Activated CD4-positive, alpha-beta T cell treated with anti-CD3 and anti-CD28 coated beads, Interleukin-2, amount 50 U/mL, for 4 hours (primary cell): Measurements from ENCODE around the gene CRELD2.

Source experiments
- DNase-seq, 2 experiments: peaks; one replicate each; pipeline ENCODE4 v3.0.0-alpha.2; 2020

CRELD2 gene

GRCh38 chr22:49959782-49960158 lies 41.3 kb downstream of the CRELD2 start:
- peak in 1 of 2 experiments; percentile 23 for DNase-seq

GRCh38 chr22:49960159-49961004 lies 41.9 kb downstream of the CRELD2 start, which contains the start of gene PIM3:
TSS of gene PIM3 (plus strand) at chr22:49960772. CDS start at chr22:49960948, 176 bp downstream.
- DNase-seq, result peak; percentile 88 to 92

GRCh38 chr22:49961005-49961600 lies 42.7 kb downstream of the CRELD2 start:
- DNase-seq, result peak in 1 of 2 experiments; percentile 28

- no peak for DNase-seq
Measured at GRCh38 chr22:49961601-49962011, 43.2 kb downstream of the CRELD2 start.

- peak; percentile 85 to 86 for DNase-seq
Measured at GRCh38 chr22:49962012-49962750, 43.7 kb downstream of the CRELD2 start.

- peak in 1 of 2 experiments; percentile 17 for DNase-seq
Measured at GRCh38 chr22:49962751-49963646, 44.6 kb downstream of the CRELD2 start.

- no peak for DNase-seq
Measured at GRCh38 chr22:49963647-49964026, 45.2 kb downstream of the CRELD2 start.

- no peak for DNase-seq
Measured at GRCh38 chr22:49964136-49965090, 46.0 kb downstream of the CRELD2 start.

- no peak for DNase-seq
Measured at GRCh38 chr22:49965091-49966040, 46.9 kb downstream of the CRELD2 start.

- DNase-seq, result no peak
Measured at GRCh38 chr22:49966041-49966773, 47.8 kb downstream of the CRELD2 start.

- DNase-seq, result no peak
Measured at GRCh38 chr22:49966774-49967705, 48.6 kb downstream of the CRELD2 start.

GRCh38 chr22:49967706-49968208 lies 49.3 kb downstream of the CRELD2 start:
- DNase-seq, result no peak

GRCh38 chr22:49968313-49968830 lies 49.9 kb downstream of the CRELD2 start:
- DNase-seq, result no peak

- DNase-seq, result no peak
Measured at GRCh38 chr22:49968831-49969661, 50.6 kb downstream of the CRELD2 start.

- DNase-seq, result no peak
Measured at GRCh38 chr22:49969751-49970527, 51.5 kb downstream of the CRELD2 start.
